ENCODE measurements around the gene PUSL1.

Gene PUSL1

DNA sequence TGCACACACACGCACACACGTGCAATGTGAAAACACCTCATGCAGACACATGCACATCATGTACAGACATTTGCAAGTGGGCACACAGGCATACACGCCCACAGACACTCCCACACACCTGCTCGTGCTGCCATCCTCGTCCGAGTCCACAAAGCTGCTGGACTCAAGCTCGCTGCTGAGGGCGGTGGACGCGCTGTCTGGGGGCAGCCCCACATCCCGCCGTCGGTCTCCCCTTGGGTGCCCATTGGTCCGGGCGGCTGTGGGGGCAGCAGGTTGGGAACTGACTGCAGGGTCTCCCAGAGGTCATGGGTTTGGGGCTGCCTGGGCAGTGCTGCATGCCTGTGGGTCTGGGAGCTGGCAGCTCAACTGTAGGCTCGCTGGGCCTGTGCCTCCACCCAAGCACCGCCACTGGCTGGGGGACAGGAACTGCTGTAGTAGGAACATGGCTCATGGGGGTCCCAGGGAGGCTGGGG, 33.2 kb downstream of the PUSL1 start:
- peaks cover 29% of the 10 kb centered on the region for H3K36me3 ChIP-seq (ENCODE audit: control insufficient read depth, low read length)
- H3K27me3 ChIP-seq (ENCODE audit: control insufficient read depth, low read length): no peaks in the 10 kb centered on the region
- H3K4me1 ChIP-seq (ENCODE audit: control insufficient read depth, low read length): no peaks in the 10 kb centered on the region
- H4K20me1 ChIP-seq (ENCODE audit: control insufficient read depth, insufficient read depth, low read depth, low read length): peaks cover 8% of the 10 kb centered on the region; the same call in 1 of the 2 replicates
- H3K4me2 ChIP-seq (ENCODE audit: low read length): no peak overlapping the region
- no peak overlapping the region for H3K4me3 ChIP-seq (ENCODE audit: low read length)
- no peaks in the 10 kb centered on the region for H3F3A ChIP-seq (ENCODE audit: control insufficient read depth, insufficient read depth)
- H3K9me3 ChIP-seq (ENCODE audit: control insufficient read depth, insufficient read depth, low read length): peaks cover 5% of the 10 kb centered on the region; the same call in 1 of the 2 replicates
- H3K9me2 ChIP-seq (replicated peaks; ENCODE audit: control insufficient read depth, low read length): no peaks in the 10 kb centered on the region
- H3K27ac ChIP-seq (ENCODE audit: low read depth, low read length): no peak overlapping the region
- peaks cover 33% of the 10 kb centered on the region for H3K79me2 ChIP-seq (ENCODE audit: control insufficient read depth, low read length)
- TF ChIP-seq, protein P1, sequence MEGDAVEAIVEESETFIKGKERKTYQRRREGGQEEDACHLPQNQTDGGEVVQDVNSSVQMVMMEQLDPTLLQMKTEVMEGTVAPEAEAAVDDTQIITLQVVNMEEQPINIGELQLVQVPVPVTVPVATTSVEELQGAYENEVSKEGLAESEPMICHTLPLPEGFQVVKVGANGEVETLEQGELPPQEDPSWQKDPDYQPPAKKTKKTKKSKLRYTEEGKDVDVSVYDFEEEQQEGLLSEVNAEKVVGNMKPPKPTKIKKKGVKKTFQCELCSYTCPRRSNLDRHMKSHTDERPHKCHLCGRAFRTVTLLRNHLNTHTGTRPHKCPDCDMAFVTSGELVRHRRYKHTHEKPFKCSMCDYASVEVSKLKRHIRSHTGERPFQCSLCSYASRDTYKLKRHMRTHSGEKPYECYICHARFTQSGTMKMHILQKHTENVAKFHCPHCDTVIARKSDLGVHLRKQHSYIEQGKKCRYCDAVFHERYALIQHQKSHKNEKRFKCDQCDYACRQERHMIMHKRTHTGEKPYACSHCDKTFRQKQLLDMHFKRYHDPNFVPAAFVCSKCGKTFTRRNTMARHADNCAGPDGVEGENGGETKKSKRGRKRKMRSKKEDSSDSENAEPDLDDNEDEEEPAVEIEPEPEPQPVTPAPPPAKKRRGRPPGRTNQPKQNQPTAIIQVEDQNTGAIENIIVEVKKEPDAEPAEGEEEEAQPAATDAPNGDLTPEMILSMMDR (IDR thresholded peaks at IDR 0.05; ENCODE audit: low read depth, low read length, poor library complexity, severe bottlenecking): no peak
- no peak for TF ChIP-seq EZH2phosphoT487 (IDR thresholded peaks at IDR 0.05; ENCODE audit: borderline replicate concordance, low read length)

GRCh38 chr1:1342061-1342562, 33.7 kb downstream of the PUSL1 start:
- Histone ChIP-seq H3F3A (ENCODE audit: control insufficient read depth, insufficient read depth) (no peaks in the 10 kb centered on the region), H3K4me3 (ENCODE audit: low read length) (no peak overlapping the region), H3K27ac (ENCODE audit: low read depth, low read length) (no peak overlapping the region), H3K27me3 (ENCODE audit: control insufficient read depth, low read length) (no peaks in the 10 kb centered on the region), H3K4me1 (ENCODE audit: control insufficient read depth, low read length) (no peaks in the 10 kb centered on the region), H3K9me3 (ENCODE audit: control insufficient read depth, insufficient read depth, low read length) (peaks cover 5% of the 10 kb centered on the region; the same call in 1 of the 2 replicates), H3K79me2 (ENCODE audit: control insufficient read depth, low read length) (peaks cover 38% of the 10 kb centered on the region), H3K36me3 (ENCODE audit: control insufficient read depth, low read length) (peaks cover 29% of the 10 kb centered on the region), H3K9me2 (replicated peaks; ENCODE audit: control insufficient read depth, low read length) (no peaks in the 10 kb centered on the region), H4K20me1 (ENCODE audit: control insufficient read depth, insufficient read depth, low read depth, low read length) (peaks cover 8% of the 10 kb centered on the region; the same call in 1 of the 2 replicates), H3K4me2 (ENCODE audit: low read length) (no peak overlapping the region)
- TF ChIP-seq, protein P1 (IDR thresholded peaks at IDR 0.05; ENCODE audit: low read depth, low read length, poor library complexity, severe bottlenecking): no peak
- TF ChIP-seq EZH2phosphoT487 (IDR thresholded peaks at IDR 0.05; ENCODE audit: borderline replicate concordance, low read length): no peak

DNA sequence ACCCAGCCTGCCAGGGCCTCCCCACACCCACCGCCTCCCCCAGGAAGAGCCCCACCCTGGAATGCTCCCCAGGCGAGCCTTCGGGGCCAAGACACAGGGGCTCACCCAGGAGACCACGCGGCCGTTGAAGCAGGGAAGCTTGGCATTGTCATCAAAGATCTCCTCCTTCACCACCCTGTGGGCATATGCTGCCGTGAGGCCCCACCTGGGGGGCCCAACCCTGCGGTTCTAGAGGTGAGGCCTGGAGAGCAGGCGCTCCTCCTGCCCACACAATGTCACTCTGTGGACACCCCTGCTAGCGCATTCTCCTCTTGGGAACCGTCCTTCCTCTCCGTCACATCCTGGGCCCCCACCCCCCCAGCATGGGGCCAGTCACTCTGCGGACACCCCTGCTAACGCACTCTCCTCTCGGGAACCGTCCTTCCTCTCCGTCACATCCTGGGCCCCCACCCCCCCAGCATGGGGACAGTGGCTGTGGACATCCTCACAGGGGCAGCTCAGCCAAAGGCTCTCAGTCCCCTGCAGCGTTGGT, 34.3 kb downstream of the PUSL1 start:
- Histone ChIP-seq H4K20me1 (ENCODE audit: control insufficient read depth, insufficient read depth, low read depth, low read length) (peaks cover 4% of the 10 kb centered on the region; the same call in 1 of the 2 replicates), H3K4me3 (ENCODE audit: low read length) (no peak overlapping the region), H3K36me3 (ENCODE audit: control insufficient read depth, low read length) (peaks cover 25% of the 10 kb centered on the region), H3K27me3 (ENCODE audit: control insufficient read depth, low read length) (no peaks in the 10 kb centered on the region), H3K9me2 (replicated peaks; ENCODE audit: control insufficient read depth, low read length) (no peaks in the 10 kb centered on the region), H3K4me1 (ENCODE audit: control insufficient read depth, low read length) (peaks cover under 1% of the 10 kb centered on the region), H3K79me2 (ENCODE audit: control insufficient read depth, low read length) (peaks cover 44% of the 10 kb centered on the region), H3K9me3 (ENCODE audit: control insufficient read depth, insufficient read depth, low read length) (peaks cover 5% of the 10 kb centered on the region; the same call in 1 of the 2 replicates), H3K27ac (ENCODE audit: low read depth, low read length) (no peak overlapping the region), H3F3A (ENCODE audit: control insufficient read depth, insufficient read depth) (no peaks in the 10 kb centered on the region), H3K4me2 (ENCODE audit: low read length) (no peak overlapping the region)
- no peak for TF ChIP-seq EZH2phosphoT487 (IDR thresholded peaks at IDR 0.05; ENCODE audit: borderline replicate concordance, low read length)
- TF ChIP-seq, protein P1 (IDR thresholded peaks at IDR 0.05; ENCODE audit: low read depth, low read length, poor library complexity, severe bottlenecking): no peak

Data from DOHH2 (cell line).